CD4-positive, alpha-beta T cell (primary cell): ENCODE data around the gene TSPAN9. TPM values are rescaled to one million over a fixed set of nuclear protein-coding genes. Genes with fewer than 3 reads are reported as not detected.

Experiments used
- ATAC-seq: fragments of 200-7000 bp; cut with Tn5 transposase; one replicate; pipeline ENCODE4 v1.10.0; 2022; ENCODE audit warnings: mild to moderate bottlenecking; ENCODE audit not compliant: poor library complexity
- CTCF ChIA-PET: fragments of 350-600 bp; sonication (Branson Sonifier 250); formaldehyde crosslinking; loops from one replicate; lab custom pipeline; 2021; ENCODE audit warnings: antibody characterized with exemption, inconsistent platforms; lab: Charles Lee
- POLR2A ChIA-PET: fragments of 350-600 bp; sonication (Branson Sonifier 250); formaldehyde crosslinking; loops from one replicate; lab custom pipeline; 2021; ENCODE audit warnings: antibody characterized with exemption, inconsistent platforms; lab: Charles Lee
- DNase-seq, 14 experiments: peaks; one replicate each; pipeline ENCODE4 v3.0.0-alpha.2; 2013 to 2020; ENCODE audit warnings: mixed read lengths in 2 of 14
- H3K27ac ChIP-seq, 2 donors: one replicate each; pipeline versions ENCODE4 v1.5.1 to v1.7.0; 2013; ENCODE audit warnings: low read length in 2 of 2, low read depth in 1 of 2, mild to moderate bottlenecking in 1 of 2
- H3K27me3 ChIP-seq, 2 experiments: 1 replicate in 1 of 2; 2 replicates in 1 of 2; pipeline versions ENCODE4 v1.6.1 to v1.7.0; 2013; ENCODE audit warnings: low read length in 2 of 2, control low read depth in 1 of 2, mild to moderate bottlenecking in 1 of 2, moderate library complexity in 1 of 2; ENCODE audit not compliant: insufficient read depth in 2 of 2, control insufficient read depth in 1 of 2
- H3K36me3 ChIP-seq: one replicate; pipeline ENCODE4 v1.6.1; 2013; ENCODE audit warnings: low read length, control low read depth; ENCODE audit not compliant: insufficient read depth
- H3K4me1 ChIP-seq: one replicate; pipeline ENCODE4 v1.6.1; 2013; ENCODE audit warnings: low read length, control low read depth; ENCODE audit not compliant: insufficient read depth
- H3K4me3 ChIP-seq: one replicate; pipeline ENCODE4 v1.5.1; 2013; ENCODE audit warnings: mild to moderate bottlenecking, low read length, moderate library complexity
- H3K9me3 ChIP-seq, 2 experiments: 1 replicate in 1 of 2; 2 replicates in 1 of 2; pipeline versions ENCODE4 v1.6.1 to v1.7.0; 2013; ENCODE audit warnings: low read length in 2 of 2, mild to moderate bottlenecking in 2 of 2, control low read depth in 1 of 2, moderate library complexity in 1 of 2; ENCODE audit not compliant: control insufficient read depth in 1 of 2, insufficient read depth in 1 of 2
- H3K27ac Mint-ChIP-seq: one replicate; pipeline ENCODE4 v1.8.0; 2020; ENCODE audit warnings: mixed read lengths
- H3K27me3 Mint-ChIP-seq: one replicate; pipeline ENCODE4 v1.8.0; 2021; ENCODE audit warnings: mixed read lengths
- H3K36me3 Mint-ChIP-seq: one replicate; pipeline ENCODE4 v1.8.0; 2021; ENCODE audit warnings: low read depth, mixed read lengths
- H3K4me1 Mint-ChIP-seq: one replicate; pipeline ENCODE4 v1.8.0; 2021; ENCODE audit warnings: low read depth, mixed read lengths
- H3K4me3 Mint-ChIP-seq: one replicate; pipeline ENCODE4 v1.8.0; 2020; ENCODE audit warnings: mild to moderate bottlenecking, mixed read lengths
- H3K9me3 Mint-ChIP-seq: one replicate; pipeline ENCODE4 v1.8.0; 2020; ENCODE audit warnings: mixed read lengths
- CTCF ChIP-seq: fragments of 200-600 bp; IDR thresholded peaks from one replicate; pipeline ENCODE4 v1.8.0; 2022; ENCODE audit warnings: antibody characterized with exemption, mild to moderate bottlenecking
- intact Hi-C, 2 experiments: fragments of 100-400 bp; cut with DNase I in 1 of 2; cut with micrococcal nuclease in 1 of 2; formaldehyde crosslinking; loops; one replicate each; pipeline versions ENCODE4 v1.15.1 to v1.9.0; 2023 to 2025; cut with DNase I, micrococcal nuclease
- total RNA-seq, 174 experiments: library from RNA in 2 of 174; stranded (reverse) in 2 of 174; gene quantifications; one replicate each; pipeline ENCODE4 v1.2.3 and lab custom pipeline; 2021 to 2026

The TSPAN9 gene
- total RNA-seq, 2 experiments from 2014 or later: 0.82 to 1.3 TPM

GRCh38 chr12:3087758-3088650, 10.8 kb downstream of the TSPAN9 start:
- no peaks in the 10 kb centered on the region for H3K9me3 ChIP-seq
- no peaks in the 10 kb centered on the region for H3K4me1 Mint-ChIP-seq
- no peak overlapping the region for H3K4me3 ChIP-seq
- no peaks in the 10 kb centered on the region for H3K36me3 Mint-ChIP-seq
- H3K4me1 ChIP-seq: peaks cover 6% of the 10 kb centered on the region
- CTCF ChIA-PET: no interaction called here
- no peaks in the 10 kb centered on the region for H3K27me3 ChIP-seq
- ATAC-seq (no peak), DNase-seq (no peak)
- no peak overlapping the region for H3K27ac Mint-ChIP-seq
- no peak for TF ChIP-seq CTCF
- no peaks in the 10 kb centered on the region for H3K9me3 Mint-ChIP-seq
- H3K27ac ChIP-seq: no peak overlapping the region
- intact Hi-C loops: loop anchor here in 1 of 2 experiments (10.0 kb wide), 1 partner anchor 667 kb away; the partner anchor contains the start of gene CRACR2A
- no peak overlapping the region for H3K4me3 Mint-ChIP-seq
- POLR2A ChIA-PET: no interaction called here
- no peaks in the 10 kb centered on the region for H3K36me3 ChIP-seq
- H3K27me3 Mint-ChIP-seq: no peaks in the 10 kb centered on the region

GRCh38 chr12:3089588-3089987, 12.4 kb downstream of the TSPAN9 start:
- H3K27ac Mint-ChIP-seq: no peak overlapping the region
- no peaks in the 10 kb centered on the region for H3K27me3 ChIP-seq
- no peaks in the 10 kb centered on the region for H3K4me1 Mint-ChIP-seq
- H3K27me3 Mint-ChIP-seq: no peaks in the 10 kb centered on the region
- POLR2A ChIA-PET: no interaction called here
- no peaks in the 10 kb centered on the region for H3K36me3 ChIP-seq
- ATAC-seq (no peak), DNase-seq (no peak)
- no peaks in the 10 kb centered on the region for H3K4me1 ChIP-seq
- no peaks in the 10 kb centered on the region for H3K9me3 ChIP-seq
- no peaks in the 10 kb centered on the region for H3K36me3 Mint-ChIP-seq
- no peak overlapping the region for H3K4me3 ChIP-seq
- H3K9me3 Mint-ChIP-seq: no peaks in the 10 kb centered on the region
- TF ChIP-seq CTCF: no peak
- CTCF ChIA-PET: no interaction called here
- no peak overlapping the region for H3K27ac ChIP-seq
- intact Hi-C loops: loop anchor here in 1 of 2 experiments (10.0 kb wide), 1 partner anchor 665 kb away; the partner anchor contains the start of gene CRACR2A
- no peak overlapping the region for H3K4me3 Mint-ChIP-seq

DNA sequence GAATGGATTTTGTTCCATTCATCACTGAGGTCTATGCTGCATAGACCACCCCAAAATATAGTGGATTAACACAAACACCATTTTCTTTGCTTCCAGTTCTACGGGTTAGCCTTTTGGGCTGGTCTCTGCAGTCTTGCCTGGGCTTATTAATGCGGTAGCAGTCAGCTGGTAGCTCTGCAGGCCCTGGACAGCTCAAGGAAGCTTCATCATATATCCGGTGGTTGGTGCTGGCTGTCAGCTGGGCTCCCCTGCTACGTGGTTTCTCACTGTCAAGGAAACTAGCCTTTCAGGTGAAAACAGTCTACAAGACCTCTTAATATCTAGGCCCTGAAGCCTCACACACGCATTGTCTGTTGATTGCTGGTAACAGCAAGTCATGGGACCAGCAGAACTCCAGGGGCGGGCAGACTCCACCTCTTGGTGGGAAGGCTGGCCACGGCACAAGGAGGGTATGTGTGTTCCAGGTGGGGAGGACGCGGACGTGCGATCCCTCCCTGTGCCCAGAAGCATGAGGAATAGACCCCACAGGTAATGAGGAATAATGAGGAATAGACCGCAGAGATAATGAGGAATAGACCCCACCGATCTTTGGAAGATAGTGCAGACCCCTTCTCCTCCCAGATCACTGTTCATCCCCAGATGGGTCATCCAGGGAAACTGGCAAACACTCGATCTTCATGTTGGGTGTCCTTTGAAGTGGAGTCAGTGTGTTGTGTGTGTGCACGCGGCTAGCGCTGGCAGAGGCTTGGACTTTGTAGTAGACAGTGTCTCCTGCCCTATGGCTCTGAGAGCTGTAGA, 13.3 kb downstream of the TSPAN9 start:
- no peak overlapping the region for H3K4me3 Mint-ChIP-seq
- Histone ChIP-seq H3K4me1 (no peaks in the 10 kb centered on the region), H3K27me3 (no peaks in the 10 kb centered on the region), H3K27ac (no peak overlapping the region), H3K9me3 (no peaks in the 10 kb centered on the region), H3K4me3 (no peak overlapping the region), H3K36me3 (no peaks in the 10 kb centered on the region)
- no peak for TF ChIP-seq CTCF
- no peaks in the 10 kb centered on the region for H3K4me1 Mint-ChIP-seq
- CTCF ChIA-PET: no interaction called here
- DNase-seq (no peak), ATAC-seq (no peak)
- no peak overlapping the region for H3K27ac Mint-ChIP-seq
- no peaks in the 10 kb centered on the region for H3K27me3 Mint-ChIP-seq
- H3K9me3 Mint-ChIP-seq: no peaks in the 10 kb centered on the region
- no peaks in the 10 kb centered on the region for H3K36me3 Mint-ChIP-seq
- POLR2A ChIA-PET: no interaction called here
- intact Hi-C loops: no loop called here
